Progenitor cell of endocrine pancreas (in vitro differentiated cells): ENCODE measurements around the gene FBXW10B. TPM values are rescaled to one million over a fixed set of nuclear protein-coding genes. Genes with fewer than 3 reads are reported as not detected.
A peak's percentile ranks its signal among the peaks of the same experiment; 100 is the strongest.
"Not testable (repeated sequence)": the region's sequence is repeated elsewhere in the genome, so short reads cannot be mapped to it uniquely, and the experiment has no call there.

Experiments used
- DNase-seq: peaks from one replicate; pipeline ENCODE4 v3.0.0; 2021; ENCODE audit warnings: low spot score; ENCODE audit not compliant: unreplicated experiment
- H3K27ac Mint-ChIP-seq: 2 replicates; pipeline ENCODE4 v1.8.0; 2021; ENCODE audit warnings: mild to moderate bottlenecking, moderate library complexity, mixed read lengths
- H3K27me3 Mint-ChIP-seq: 2 replicates; pipeline ENCODE4 v1.8.0; 2021; ENCODE audit warnings: mixed read lengths
- H3K36me3 Mint-ChIP-seq: 2 replicates; pipeline ENCODE4 v1.8.0; 2022; ENCODE audit warnings: mixed read lengths; ENCODE audit not compliant: insufficient read depth
- H3K4me1 Mint-ChIP-seq: 2 replicates; pipeline ENCODE4 v1.8.0; 2021; ENCODE audit warnings: low read depth, mixed read lengths
- H3K4me3 Mint-ChIP-seq: 2 replicates; pipeline ENCODE4 v1.8.0; 2021; ENCODE audit warnings: low read depth, mild to moderate bottlenecking, moderate library complexity, mixed read lengths
- H3K9me3 Mint-ChIP-seq: 2 replicates; pipeline ENCODE4 v1.8.0; 2021; ENCODE audit warnings: low read depth, mixed read lengths
- CTCF ChIP-seq: fragments of 200-600 bp; sonication (generic); IDR thresholded peaks from one replicate; pipeline ENCODE4 v1.5.0; 2021; ENCODE audit warnings: antibody characterized with exemption, mild to moderate bottlenecking; ENCODE audit not compliant: unreplicated experiment
- total RNA-seq: library from RNA; stranded (reverse); gene quantifications from 2 replicates; pipeline ENCODE4 v1.2.1, GENCODE V29; 2021

Gene FBXW10B
- total RNA-seq, 1 donor from 2014 or later: 0.81 TPM

DNA sequence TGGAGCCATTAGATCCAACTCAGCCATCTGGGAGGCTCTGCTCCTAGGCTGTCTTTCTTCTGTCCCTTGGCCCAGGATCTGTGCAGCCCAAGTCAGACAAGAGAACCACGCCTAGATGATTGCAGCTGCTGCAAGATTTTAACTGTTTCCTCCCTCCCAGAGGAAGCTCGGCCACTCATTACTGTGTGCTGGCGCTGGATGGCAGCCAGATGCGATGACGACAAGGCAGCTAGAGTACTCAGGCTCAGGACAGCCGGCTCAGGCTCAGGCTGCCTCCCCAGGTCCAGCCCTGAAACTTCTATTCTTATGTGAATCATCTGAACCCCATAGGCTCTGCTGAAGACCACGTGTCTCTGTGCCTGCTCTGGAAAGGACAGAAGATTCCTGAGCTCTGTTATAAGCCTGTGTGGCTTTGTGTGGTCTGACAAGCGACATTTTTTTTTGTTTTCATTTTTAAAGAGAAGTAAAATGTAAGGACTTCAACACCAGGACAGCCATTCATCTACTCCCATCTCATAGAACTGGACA is 32.1 kb upstream of the FBXW10B start:
- TF ChIP-seq CTCF: no peak
- no peak overlapping the region for H3K4me3 Mint-ChIP-seq
- DNase-seq: no peak
- peaks cover 36% of the 10 kb centered on the region for H3K4me1 Mint-ChIP-seq
- peak overlapping the region; percentile 41 for H3K27ac Mint-ChIP-seq
- no peaks in the 10 kb centered on the region for H3K9me3 Mint-ChIP-seq
- H3K36me3 Mint-ChIP-seq: peaks cover 6% of the 10 kb centered on the region
- H3K27me3 Mint-ChIP-seq: no peaks in the 10 kb centered on the region

DNA sequence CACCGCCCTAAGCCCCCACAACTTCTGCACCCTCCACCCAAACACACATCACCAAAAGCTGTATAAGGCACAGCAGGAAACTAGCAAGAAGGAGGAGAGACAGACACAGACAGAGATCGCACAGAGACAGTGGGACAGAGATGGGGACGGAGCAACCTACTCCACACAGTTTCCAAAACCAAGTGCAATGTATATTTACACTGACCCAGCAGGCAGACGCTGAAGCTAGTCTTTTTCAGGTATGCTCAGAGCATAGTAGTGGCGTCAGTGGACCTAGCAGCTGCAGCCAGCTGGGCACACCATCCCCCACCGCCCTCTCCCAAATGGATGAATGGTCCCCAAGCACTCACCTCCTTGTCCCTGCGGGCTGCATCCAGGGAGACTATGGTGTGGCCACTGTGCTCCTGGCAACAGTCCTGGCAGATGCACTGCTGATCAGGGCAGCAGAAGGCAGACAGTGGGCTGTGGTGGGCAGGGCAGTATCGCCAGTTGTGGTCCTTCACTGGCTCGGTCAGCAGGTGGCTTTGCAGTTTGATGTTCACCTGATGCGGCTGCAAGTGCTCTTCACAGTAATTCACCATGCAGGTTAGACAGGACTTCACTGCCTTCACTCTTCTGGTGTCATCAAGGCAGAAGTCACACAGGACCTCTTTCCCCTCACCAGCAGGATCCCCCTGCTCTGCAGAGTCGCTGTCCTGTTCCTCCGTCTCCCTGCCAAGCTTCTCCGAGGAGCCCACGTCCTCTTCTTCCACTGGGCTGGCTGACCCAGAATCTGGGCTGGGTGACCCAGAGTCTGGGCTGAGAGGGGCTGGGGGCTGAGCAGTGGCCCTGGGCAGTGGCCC is 31.5 kb upstream of the FBXW10B start:
- Mint-ChIP-seq H3K36me3 (peaks cover 1% of the 10 kb centered on the region), H3K27me3 (no peaks in the 10 kb centered on the region), H3K4me1 (peaks cover 37% of the 10 kb centered on the region), H3K9me3 (no peaks in the 10 kb centered on the region), H3K4me3 (no peak overlapping the region), H3K27ac (peak overlapping the region; percentile 41)
- DNase-seq: no peak
- no peak for TF ChIP-seq CTCF

GRCh38 chr17:15649861-15650421 is 30.4 kb upstream of the FBXW10B start:
- no peak for DNase-seq
- TF ChIP-seq CTCF: no peak
- Mint-ChIP-seq H3K9me3 (no peaks in the 10 kb centered on the region), H3K27me3 (no peaks in the 10 kb centered on the region), H3K27ac (no peak overlapping the region), H3K4me3 (no peak overlapping the region), H3K36me3 (peaks cover 1% of the 10 kb centered on the region), H3K4me1 (peaks cover 43% of the 10 kb centered on the region)

DNA sequence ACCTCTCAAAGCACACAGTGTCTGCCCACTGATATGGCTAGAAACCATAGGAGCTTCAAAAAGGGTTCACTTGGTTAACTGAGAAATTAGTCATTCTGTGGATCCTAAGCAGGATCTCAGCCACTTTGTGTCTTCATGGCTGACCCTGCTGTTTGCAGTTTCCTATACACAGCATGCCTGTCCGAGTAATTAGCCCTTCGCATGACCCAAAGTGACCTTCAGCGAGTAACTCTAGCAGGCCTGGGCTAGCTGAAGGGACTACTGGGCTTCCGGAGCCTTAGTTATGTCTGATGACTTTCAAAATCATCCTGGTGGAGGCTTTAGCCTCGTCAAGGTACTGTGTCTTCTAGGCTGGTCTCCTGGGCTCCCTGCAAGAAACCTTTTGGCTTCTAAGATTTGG is 28.9 kb upstream of the FBXW10B start:
- no peak overlapping the region for H3K27ac Mint-ChIP-seq
- no peak for TF ChIP-seq CTCF
- peaks cover 1% of the 10 kb centered on the region for H3K36me3 Mint-ChIP-seq
- H3K4me1 Mint-ChIP-seq: peaks cover 33% of the 10 kb centered on the region
- no peak for DNase-seq
- H3K27me3 Mint-ChIP-seq: no peaks in the 10 kb centered on the region
- no peak overlapping the region for H3K4me3 Mint-ChIP-seq
- H3K9me3 Mint-ChIP-seq: no peaks in the 10 kb centered on the region

DNA sequence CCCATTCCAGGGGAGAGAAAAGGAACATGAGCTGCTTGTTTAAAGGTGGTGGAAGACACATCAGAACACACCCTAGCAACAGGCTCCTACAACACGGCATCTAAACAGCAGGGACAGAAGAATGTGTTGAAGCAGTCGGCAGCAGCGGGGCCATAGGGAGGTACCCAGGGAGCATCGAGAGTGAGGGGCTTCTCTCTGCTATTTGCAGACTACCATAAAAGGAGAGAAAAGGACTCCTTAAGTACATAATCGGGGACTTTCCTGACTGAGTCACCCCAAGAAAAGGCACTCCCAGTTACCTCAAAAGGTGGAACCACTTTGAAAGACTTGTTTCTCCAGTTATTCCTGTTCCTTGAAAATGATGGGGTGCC is 26.4 kb upstream of the FBXW10B start:
- H3K36me3 Mint-ChIP-seq, DNase-seq, H3K27me3 Mint-ChIP-seq, H3K9me3 Mint-ChIP-seq: not testable (repeated sequence)
- Mint-ChIP-seq H3K27ac (peak overlapping the region; percentile 92), H3K4me1 (peaks cover 26% of the 10 kb centered on the region), H3K4me3 (peak overlapping the region; percentile 55)

- Mint-ChIP-seq H3K27ac (peak overlapping the region; percentile 92), H3K4me1 (peaks cover 22% of the 10 kb centered on the region), H3K4me3 (peak overlapping the region; percentile 55)
- not testable (repeated sequence) for H3K9me3 Mint-ChIP-seq, DNase-seq, H3K27me3 Mint-ChIP-seq, H3K36me3 Mint-ChIP-seq
Observed at GRCh38 chr17:15645099-15645941, 25.8 kb upstream of the FBXW10B start.

DNA sequence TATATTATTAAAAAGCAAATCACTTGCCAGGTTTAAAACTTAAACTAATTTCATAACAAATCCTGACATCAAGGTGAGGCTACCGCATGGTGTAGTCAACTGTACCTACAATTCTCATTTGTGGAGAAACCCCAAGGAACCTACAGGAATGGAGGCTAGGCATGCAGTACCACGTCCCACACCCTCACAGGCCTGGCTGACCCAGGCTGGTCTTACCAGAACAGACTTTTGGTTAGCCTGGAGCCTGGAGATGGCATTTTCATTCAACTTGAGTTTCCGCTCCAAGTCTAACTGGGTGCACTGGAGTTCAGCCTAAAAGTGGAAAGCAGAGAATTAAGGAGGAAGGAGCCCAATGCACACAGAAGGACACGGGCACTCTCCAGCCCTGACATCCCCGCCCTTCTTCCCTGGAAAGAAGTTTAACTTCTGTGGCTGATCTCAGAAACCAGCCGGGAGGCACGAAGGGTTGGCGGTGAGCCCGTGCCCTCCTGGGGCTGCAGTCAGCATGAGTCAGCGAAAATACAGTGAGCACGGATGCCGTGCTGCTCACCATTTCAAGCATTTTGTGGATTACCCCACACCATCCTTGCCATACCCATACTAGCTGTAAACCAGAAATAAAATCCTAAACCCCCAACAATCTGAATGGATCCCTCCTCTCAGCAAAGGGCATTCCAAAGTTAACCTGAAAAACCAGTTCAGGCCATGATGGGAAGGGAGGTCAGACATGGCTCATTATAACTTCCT is 23.2 kb upstream of the FBXW10B start:
- not testable (repeated sequence) for H3K27me3 Mint-ChIP-seq, DNase-seq, H3K9me3 Mint-ChIP-seq, H3K4me3 Mint-ChIP-seq, H3K27ac Mint-ChIP-seq, H3K36me3 Mint-ChIP-seq
- peaks cover 16% of the 10 kb centered on the region for H3K4me1 Mint-ChIP-seq

GRCh38 chr17:15642014-15642413 is 22.5 kb upstream of the FBXW10B start:
- not testable (repeated sequence) for H3K4me3 Mint-ChIP-seq, H3K27ac Mint-ChIP-seq, H3K27me3 Mint-ChIP-seq, DNase-seq, H3K9me3 Mint-ChIP-seq, H3K36me3 Mint-ChIP-seq
- H3K4me1 Mint-ChIP-seq: peaks cover 14% of the 10 kb centered on the region
